SK-N-SH (cell line): ENCODE measurements around the gene EIF4E1B.

Experiments
- CTCF ChIP-seq: fragments of 200-600 bp; sonication (generic); IDR thresholded peaks from 2 replicates; pipeline ENCODE4 v1.6.1; 2017; ENCODE audit warnings: antibody characterized with exemption, mild to moderate bottlenecking, moderate library complexity
- FOXJ3 ChIP-seq: sonication (generic); formaldehyde crosslinking; IDR thresholded peaks from 2 replicates; pipeline ENCODE4 v1.5.1; 2020; ENCODE audit warnings: mild to moderate bottlenecking, missing genetic modification reagents
- IRF3 ChIP-seq: fragments of 150-350 bp; IDR thresholded peaks from 2 replicates; pipeline ENCODE4 v1.6.1; 2016; ENCODE audit warnings: mild to moderate bottlenecking, low read depth, low read length
- POLR2AphosphoS5 ChIP-seq: IDR thresholded peaks from 2 replicates; pipeline ENCODE4 v1.6.1; 2012; ENCODE audit warnings: low read depth, low read length
- RCOR1 ChIP-seq: fragments of 150-350 bp; IDR thresholded peaks from 2 replicates; pipeline ENCODE4 v1.6.1; 2017; ENCODE audit warnings: antibody characterized with exemption, low read length
- RFX5 ChIP-seq: IDR thresholded peaks from 2 replicates; pipeline ENCODE4 v1.6.1; 2012; ENCODE audit warnings: mild to moderate bottlenecking, improper control_type of control experiment, low read length
- TAF1 ChIP-seq: IDR thresholded peaks from 2 replicates; pipeline ENCODE4 v1.6.1; 2012; ENCODE audit warnings: low read depth, mild to moderate bottlenecking, low read length, moderate library complexity, borderline replicate concordance
- USF1 ChIP-seq: IDR thresholded peaks from 2 replicates; pipeline ENCODE4 v1.4.0; 2012; ENCODE audit warnings: low read depth, borderline replicate concordance

- TF ChIP-seq CTCF (no peak), IRF3 (no peak), FOXJ3 (no peak), POLR2AphosphoS5 (no peak), RCOR1 (no peak), TAF1 (no peak), RFX5 (no peak), USF1 (no peak)
Observed at GRCh38 chr5:176624938-176625337, 5.5 kb upstream of the EIF4E1B start.
